Measurements from ENCODE around the gene OPN4. TPM values are rescaled to one million over a fixed set of nuclear protein-coding genes. Genes with fewer than 3 reads are reported as not detected.

OPN4 gene, protein sequence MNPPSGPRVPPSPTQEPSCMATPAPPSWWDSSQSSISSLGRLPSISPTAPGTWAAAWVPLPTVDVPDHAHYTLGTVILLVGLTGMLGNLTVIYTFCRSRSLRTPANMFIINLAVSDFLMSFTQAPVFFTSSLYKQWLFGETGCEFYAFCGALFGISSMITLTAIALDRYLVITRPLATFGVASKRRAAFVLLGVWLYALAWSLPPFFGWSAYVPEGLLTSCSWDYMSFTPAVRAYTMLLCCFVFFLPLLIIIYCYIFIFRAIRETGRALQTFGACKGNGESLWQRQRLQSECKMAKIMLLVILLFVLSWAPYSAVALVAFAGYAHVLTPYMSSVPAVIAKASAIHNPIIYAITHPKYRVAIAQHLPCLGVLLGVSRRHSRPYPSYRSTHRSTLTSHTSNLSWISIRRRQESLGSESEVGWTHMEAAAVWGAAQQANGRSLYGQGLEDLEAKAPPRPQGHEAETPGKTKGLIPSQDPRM
- not detected for total RNA-seq (ENCODE audit: unreplicated experiment)
- long read RNA-seq: 0 reads

DNA sequence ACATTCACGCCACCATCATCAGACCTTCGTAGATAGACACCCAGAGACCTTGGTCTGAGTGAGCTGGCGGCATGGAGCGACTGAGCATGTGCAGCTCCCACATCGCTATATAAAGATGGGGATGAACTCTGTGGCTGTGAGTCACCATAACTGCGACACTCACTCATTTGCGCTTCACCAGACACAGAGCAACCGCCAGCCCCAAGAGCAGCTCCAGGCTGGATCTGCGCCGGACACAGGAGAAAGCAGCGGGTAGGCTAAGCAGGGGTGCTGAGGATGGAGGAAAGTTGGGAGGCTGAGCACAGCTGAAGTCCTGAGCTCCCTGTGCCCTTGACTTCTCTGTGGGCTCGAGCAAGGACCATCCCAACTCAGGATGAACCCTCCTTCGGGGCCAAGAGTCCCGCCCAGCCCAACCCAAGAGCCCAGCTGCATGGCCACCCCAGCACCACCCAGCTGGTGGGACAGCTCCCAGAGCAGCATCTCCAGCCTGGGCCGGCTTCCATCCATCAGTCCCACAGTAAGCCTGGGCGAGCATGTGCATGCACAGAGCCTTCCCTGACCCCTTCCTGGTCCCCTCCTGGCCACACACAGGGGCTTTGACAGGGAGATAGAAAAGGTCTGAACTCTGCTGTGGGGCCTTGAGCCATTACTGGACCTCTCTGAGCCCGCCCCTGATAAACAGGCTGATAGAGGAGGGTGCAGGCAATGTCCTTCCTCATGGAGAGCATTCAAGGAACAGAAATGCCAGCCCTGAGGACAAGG lies at the start of gene OPN4:
Gene OPN4 (plus strand): TSS at position 137 of the 762 bp plus-strand sequence. CDS start 237 bp downstream, at position 374.
- Mint-ChIP-seq H3K36me3 (ENCODE audit: unreplicated experiment) (no peaks in the 10 kb centered on the region), H3K27ac (ENCODE audit: unreplicated experiment) (no peak within 1 kb of the TSS), H3K4me3 (ENCODE audit: unreplicated experiment) (no peak within 1 kb of the TSS), H3K4me1 (ENCODE audit: low read depth, unreplicated experiment) (peaks cover 10% of the 10 kb centered on the region), H3K27me3 (ENCODE audit: unreplicated experiment) (peaks cover 2% of the 10 kb centered on the region), H3K9me3 (ENCODE audit: unreplicated experiment) (peaks cover 8% of the 10 kb centered on the region)
- DNase-seq: no peak
- TF ChIP-seq, protein P1, sequence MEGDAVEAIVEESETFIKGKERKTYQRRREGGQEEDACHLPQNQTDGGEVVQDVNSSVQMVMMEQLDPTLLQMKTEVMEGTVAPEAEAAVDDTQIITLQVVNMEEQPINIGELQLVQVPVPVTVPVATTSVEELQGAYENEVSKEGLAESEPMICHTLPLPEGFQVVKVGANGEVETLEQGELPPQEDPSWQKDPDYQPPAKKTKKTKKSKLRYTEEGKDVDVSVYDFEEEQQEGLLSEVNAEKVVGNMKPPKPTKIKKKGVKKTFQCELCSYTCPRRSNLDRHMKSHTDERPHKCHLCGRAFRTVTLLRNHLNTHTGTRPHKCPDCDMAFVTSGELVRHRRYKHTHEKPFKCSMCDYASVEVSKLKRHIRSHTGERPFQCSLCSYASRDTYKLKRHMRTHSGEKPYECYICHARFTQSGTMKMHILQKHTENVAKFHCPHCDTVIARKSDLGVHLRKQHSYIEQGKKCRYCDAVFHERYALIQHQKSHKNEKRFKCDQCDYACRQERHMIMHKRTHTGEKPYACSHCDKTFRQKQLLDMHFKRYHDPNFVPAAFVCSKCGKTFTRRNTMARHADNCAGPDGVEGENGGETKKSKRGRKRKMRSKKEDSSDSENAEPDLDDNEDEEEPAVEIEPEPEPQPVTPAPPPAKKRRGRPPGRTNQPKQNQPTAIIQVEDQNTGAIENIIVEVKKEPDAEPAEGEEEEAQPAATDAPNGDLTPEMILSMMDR (IDR thresholded peaks at IDR 0.05; ENCODE audit: partially characterized antibody, unreplicated experiment): no peak

DNA sequence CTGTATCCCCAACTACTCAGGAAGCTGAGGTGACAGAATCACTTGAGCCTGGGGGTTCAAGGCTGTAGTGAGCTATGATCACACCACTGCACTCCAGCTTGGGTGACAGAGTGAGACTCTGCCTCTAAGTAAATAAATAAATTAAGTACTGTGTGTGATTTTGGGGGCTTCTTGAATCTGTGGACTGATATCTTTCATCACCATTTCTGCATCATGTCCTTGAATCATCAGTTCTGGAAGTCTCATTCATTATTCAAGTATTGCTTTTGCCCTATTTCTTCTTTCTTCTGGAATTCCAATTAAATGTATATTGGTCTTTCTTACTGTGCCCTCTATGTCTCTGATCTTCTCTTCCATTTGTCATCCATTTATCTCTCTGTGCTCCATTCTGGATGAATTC lies 46.7 kb upstream of the OPN4 start:
- Mint-ChIP-seq H3K4me1 (ENCODE audit: low read depth, unreplicated experiment) (peaks cover 3% of the 10 kb centered on the region), H3K4me3 (ENCODE audit: unreplicated experiment) (no peak overlapping the region), H3K36me3 (ENCODE audit: unreplicated experiment) (peaks cover 5% of the 10 kb centered on the region), H3K27ac (ENCODE audit: unreplicated experiment) (no peak overlapping the region), H3K9me3 (ENCODE audit: unreplicated experiment) (peaks cover 3% of the 10 kb centered on the region), H3K27me3 (ENCODE audit: unreplicated experiment) (no peaks in the 10 kb centered on the region)
- DNase-seq: no peak
- TF ChIP-seq, protein P1 (IDR thresholded peaks at IDR 0.05; ENCODE audit: partially characterized antibody, unreplicated experiment): no peak

DNA sequence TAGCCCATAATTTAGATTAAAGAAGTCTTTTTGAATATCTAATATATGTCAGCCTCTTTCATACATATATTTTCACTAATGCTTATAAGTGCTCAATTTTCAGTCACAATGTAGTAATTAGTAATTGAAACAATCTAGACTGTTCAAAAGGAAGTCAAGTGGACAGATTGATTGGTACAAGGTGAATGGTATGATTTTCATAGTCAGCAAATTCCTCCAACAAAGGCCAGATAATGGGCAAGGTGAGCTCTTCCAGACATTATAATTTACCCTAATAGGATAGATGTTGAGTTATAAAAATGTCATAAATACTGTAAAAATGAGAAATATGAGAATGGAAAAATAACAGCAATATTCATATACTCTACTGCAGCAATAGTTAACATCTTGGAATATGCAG lies 44.4 kb upstream of the OPN4 start:
- H3K4me3 Mint-ChIP-seq (ENCODE audit: unreplicated experiment): no peak overlapping the region
- H3K9me3 Mint-ChIP-seq (ENCODE audit: unreplicated experiment): peaks cover 3% of the 10 kb centered on the region
- H3K27me3 Mint-ChIP-seq (ENCODE audit: unreplicated experiment): peaks cover 1% of the 10 kb centered on the region
- TF ChIP-seq, protein P1 (IDR thresholded peaks at IDR 0.05; ENCODE audit: partially characterized antibody, unreplicated experiment): no peak
- DNase-seq: no peak
- peak overlapping the region; percentile 29 for H3K27ac Mint-ChIP-seq (ENCODE audit: unreplicated experiment)
- peaks cover 3% of the 10 kb centered on the region for H3K4me1 Mint-ChIP-seq (ENCODE audit: low read depth, unreplicated experiment)
- H3K36me3 Mint-ChIP-seq (ENCODE audit: unreplicated experiment): peaks cover 5% of the 10 kb centered on the region

DNA sequence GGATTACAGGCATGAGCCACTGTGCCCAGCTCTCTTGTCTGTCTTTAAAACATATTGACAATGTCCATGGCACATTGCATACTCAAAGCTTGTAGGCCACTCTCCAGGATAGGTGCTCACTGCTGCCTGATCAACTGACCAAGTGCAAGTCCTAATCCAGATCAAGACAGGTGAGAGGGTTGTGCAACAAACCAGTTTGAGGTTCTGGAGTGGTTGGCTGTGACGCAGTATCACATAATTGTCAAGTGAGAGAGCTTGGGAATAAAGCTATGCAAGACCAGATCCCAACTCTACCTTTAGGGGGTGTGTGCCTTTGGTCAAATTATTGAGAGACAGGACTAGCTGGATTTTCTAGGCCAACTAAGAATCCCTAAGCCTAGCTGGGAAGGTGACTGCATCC lies 43.0 kb upstream of the OPN4 start:
- no peak overlapping the region for H3K27ac Mint-ChIP-seq (ENCODE audit: unreplicated experiment)
- no peak overlapping the region for H3K4me3 Mint-ChIP-seq (ENCODE audit: unreplicated experiment)
- peaks cover 3% of the 10 kb centered on the region for H3K9me3 Mint-ChIP-seq (ENCODE audit: unreplicated experiment)
- peaks cover 2% of the 10 kb centered on the region for H3K36me3 Mint-ChIP-seq (ENCODE audit: unreplicated experiment)
- H3K27me3 Mint-ChIP-seq (ENCODE audit: unreplicated experiment): peaks cover 1% of the 10 kb centered on the region
- peaks cover 3% of the 10 kb centered on the region for H3K4me1 Mint-ChIP-seq (ENCODE audit: low read depth, unreplicated experiment)
- DNase-seq: no peak
- TF ChIP-seq, protein P1 (IDR thresholded peaks at IDR 0.05; ENCODE audit: partially characterized antibody, unreplicated experiment): no peak

All from glutamatergic neuron (in vitro differentiated cells).